ENCODE results near the gene EDEM3. TPM values are rescaled to one million over a fixed set of nuclear protein-coding genes. Genes with fewer than 3 reads are reported as not detected.

The EDEM3 gene
- total RNA-seq, 1 experiment from 2014 or later = 14.0 TPM

GRCh38 chr1:184724843-184725242, 29.8 kb downstream of the EDEM3 start:
- no peaks in the 10 kb centered on the region for H3K9me3 Mint-ChIP-seq
- no CpG with 5 or more reads among the region's 3 CpGs for WGBS (ENCODE audit: extremely low coverage, insufficient read length, low lambda C conversion rate)
- TF ChIP-seq CTCF (conservative IDR thresholded peaks at IDR 0.05) = no peak
- Histone ChIP-seq H2BK20ac (ENCODE audit: low read depth, low read length, poor library complexity, severe bottlenecking) (no peak overlapping the region), H3T11ph (ENCODE audit: low read length) (no peak overlapping the region), H3K9me3 (ENCODE audit: control insufficient read depth, low read depth, low read length) (no peaks in the 10 kb centered on the region), H4K20me1 (ENCODE audit: control insufficient read depth, insufficient read depth, insufficient read length) (no peaks in the 10 kb centered on the region), H4K8ac (replicated peaks; ENCODE audit: insufficient read length, low read depth, low read length) (no peak overlapping the region), H3K79me1 (ENCODE audit: insufficient read depth, low read depth, low read length, poor library complexity, severe bottlenecking) (no peaks in the 10 kb centered on the region), H3K27ac (ENCODE audit: insufficient read length, low read depth, low read length) (no peak overlapping the region), H3K9ac (ENCODE audit: extremely low read depth, insufficient read length, low read length) (no peak overlapping the region), H3K4ac (ENCODE audit: low read depth, low read length) (no peak overlapping the region), H2BK15ac (ENCODE audit: low read depth, low read length) (no peak overlapping the region), H2BK12ac (ENCODE audit: insufficient read length, low read depth, low read length) (no peak overlapping the region), H3K56ac (ENCODE audit: insufficient read length, low read depth, low read length) (no peak overlapping the region), H3K27me3 (ENCODE audit: insufficient read depth, low read length) (no peaks in the 10 kb centered on the region), H3K14ac (ENCODE audit: insufficient read depth, low read length) (no peak overlapping the region), H2AFZ (ENCODE audit: low read length) (no peak overlapping the region), H3K23me2 (ENCODE audit: insufficient read length, low read depth, low read length, poor library complexity, severe bottlenecking) (no peaks in the 10 kb centered on the region), H2BK120ac (ENCODE audit: low read depth, low read length, poor library complexity, severe bottlenecking) (no peak overlapping the region), H2AK5ac (ENCODE audit: insufficient read length, low read length) (no peak overlapping the region), H4K91ac (ENCODE audit: insufficient read length, low read depth, low read length) (no peak overlapping the region), H4K5ac (ENCODE audit: insufficient read length, low read depth, low read length) (no peak overlapping the region), H3K18ac (ENCODE audit: insufficient read length, low read depth, low read length) (no peak overlapping the region), H3K4me2 (ENCODE audit: insufficient read depth, insufficient read length, low read length) (no peak overlapping the region), H3K79me2 (ENCODE audit: insufficient read depth, low read length) (no peaks in the 10 kb centered on the region), H3K23ac (ENCODE audit: insufficient read length, low read depth, low read length) (no peak overlapping the region), H2BK5ac (ENCODE audit: insufficient read length, low read length) (no peak overlapping the region), H3K4me1 (ENCODE audit: insufficient read depth, low read length) (no peaks in the 10 kb centered on the region)
- no peak overlapping the region for H3K4me3 Mint-ChIP-seq
- H3K36me3 Mint-ChIP-seq (ENCODE audit: insufficient read depth in 1 of 3, low read depth in 3 of 3) = no peaks in the 10 kb centered on the region
- H3K27me3 Mint-ChIP-seq (ENCODE audit: low read depth) = no peaks in the 10 kb centered on the region
- no peaks in the 10 kb centered on the region for H3K4me1 Mint-ChIP-seq
- DNase-seq = no peak
- H3K27ac Mint-ChIP-seq = no peak overlapping the region
